Measurements from ENCODE around the gene ZNF57. TPM values are rescaled to one million over a fixed set of nuclear protein-coding genes. Genes with fewer than 3 reads are reported as not detected.

Gene ZNF57
- polyA plus RNA-seq, 1 of the 3 experiments (the other 2 are of a cell fraction): 2.1 TPM

GRCh38 chr19:2906631-2907195 is 6.0 kb downstream of the ZNF57 start:
- 85% methylated on average over 6 of the region's 20 CpGs for WGBS (ENCODE audit: low lambda C conversion rate)
- ChIA-PET POLR2A (no interaction called here), CTCF (interaction anchor here (2.0 kb wide), 1 partner anchor 20 kb away, joined by 7 read pairs; no protein-coding TSS in a partner anchor)
- DNase-seq: no peak
- H3K4me1 ChIP-seq (ENCODE audit: control insufficient read depth in 1 of 2, insufficient read depth in 2 of 2, low read depth in 1 of 2, low read length in 1 of 2): peaks cover 0 to 4% of the 10 kb centered on the region in 2 experiments; a peak in 1 of 4 replicates
- no peaks in the 10 kb centered on the region for H4K20me1 ChIP-seq (ENCODE audit: insufficient read depth)
- H3K9me2 ChIP-seq: no peaks in the 10 kb centered on the region
- no peak overlapping the region for H3K4me3 ChIP-seq (ENCODE audit: low read depth in 2 of 2, low read length in 1 of 2)
- no peak overlapping the region for H3K4me2 ChIP-seq
- H3F3A ChIP-seq (replicated peaks; ENCODE audit: insufficient read depth): peaks cover 9% of the 10 kb centered on the region
- peaks cover 47% of the 10 kb centered on the region; the same call in 1 of the 2 replicates for H3K79me2 ChIP-seq (ENCODE audit: insufficient read depth)
- H3K27me3 ChIP-seq (ENCODE audit: insufficient read depth): no peaks in the 10 kb centered on the region
- H3K9ac ChIP-seq: no peak overlapping the region
- H3K36me3 ChIP-seq (replicated peaks in 1 of 2; ENCODE audit: control insufficient read depth in 1 of 2, insufficient read depth in 2 of 2, low read length in 1 of 2): no peaks in the 10 kb centered on the region
- H2AFZ ChIP-seq (ENCODE audit: low read depth): no peak overlapping the region
- TF ChIP-seq YY1 (IDR thresholded peaks at IDR 0.05; ENCODE audit: low read depth): no peak
- no peak for TF ChIP-seq EZH2phosphoT487 (IDR thresholded peaks at IDR 0.05; ENCODE audit: borderline replicate concordance, low read depth)
- no peak for TF ChIP-seq MEF2A (IDR thresholded peaks at IDR 0.05; ENCODE audit: borderline replicate concordance, low read depth)
- TF ChIP-seq TCF12 (IDR thresholded peaks at IDR 0.05): no peak
- no peak for TF ChIP-seq REST (IDR thresholded peaks at IDR 0.05; ENCODE audit: low read depth, low read length)
- no peak for TF ChIP-seq PBX3 (IDR thresholded peaks at IDR 0.05)
- no peak for TF ChIP-seq TAF1 (IDR thresholded peaks at IDR 0.05; ENCODE audit: borderline replicate concordance, low read depth, low read length)
- TF ChIP-seq SIN3A (IDR thresholded peaks at IDR 0.05; ENCODE audit: borderline replicate concordance, low read depth, low read length): no peak
- no peak for TF ChIP-seq GATA2 (CRISPR knock-in tag; IDR thresholded peaks at IDR 0.05)
- no peak for TF ChIP-seq CTCF (IDR thresholded peaks at IDR 0.05)
- H3K27ac ChIP-seq (ENCODE audit: low read depth in 2 of 2, low read length in 1 of 2): no peak overlapping the region
- H3K9me3 ChIP-seq: no peaks in the 10 kb centered on the region

All from SK-N-SH (cell line).